Measurements from ENCODE around the gene ARHGEF10L.

The ARHGEF10L gene

GRCh38 chr1:17676387-17677060, 137.0 kb downstream of the ARHGEF10L start:
- CTCF ChIA-PET, result interaction anchor here (0.6 to 2.1 kb wide), 2 partner anchors 15 to 20 kb away, joined by 3 to 9 read pairs; no protein-coding TSS in a partner anchor

GRCh38 chr1:17678011-17678410, 138.5 kb downstream of the ARHGEF10L start:
- no peak for DNase-seq (ENCODE audit: low read depth, low spot score)
- H3K4me3 ChIP-seq (ENCODE audit: low read depth, low read length), result no peak overlapping the region
- TF ChIP-seq CTCF (IDR thresholded peaks at IDR 0.05; ENCODE audit: insufficient read depth, low read length, missing control alignments), result no peak
- POLR2A ChIA-PET, result no interaction called here
- CTCF ChIA-PET, result interaction anchor here (1.3 to 2.1 kb wide), 2 partner anchors 16 to 423 kb away, joined by 3 to 9 read pairs; no protein-coding TSS in a partner anchor

More at GRCh38 chr1:17676387-17677060, 137.0 kb downstream of the ARHGEF10L start:
- H3K4me3 ChIP-seq (ENCODE audit: low read depth, low read length), result no peak overlapping the region
- no peak for DNase-seq (ENCODE audit: low read depth, low spot score)
- POLR2A ChIA-PET, result no interaction called here
- TF ChIP-seq CTCF (IDR thresholded peaks at IDR 0.05; ENCODE audit: insufficient read depth, low read length, missing control alignments), result no peak

GRCh38 chr1:17679856-17680255, 140.4 kb downstream of the ARHGEF10L start:
- CTCF ChIA-PET, result interaction anchor here (1.4 to 1.6 kb wide), 2 partner anchors 15 to 16 kb away, joined by 3 to 5 read pairs; no protein-coding TSS in a partner anchor
- DNase-seq (ENCODE audit: low read depth, low spot score), result no peak
- POLR2A ChIA-PET, result interaction anchor here (0.6 kb wide), 1 partner anchor 35 kb away, joined by 4 read pairs; no protein-coding TSS in a partner anchor
- TF ChIP-seq CTCF (IDR thresholded peaks at IDR 0.05; ENCODE audit: insufficient read depth, low read length, missing control alignments), result no peak
- no peak overlapping the region for H3K4me3 ChIP-seq (ENCODE audit: low read depth, low read length)

GRCh38 chr1:17680308-17680707, 140.8 kb downstream of the ARHGEF10L start:
- ChIA-PET CTCF (interaction anchor here (1.4 to 1.6 kb wide), 2 partner anchors 14 to 16 kb away, joined by 3 to 5 read pairs; no protein-coding TSS in a partner anchor), POLR2A (interaction anchor here (0.6 kb wide), 1 partner anchor 34 kb away, joined by 4 read pairs; no protein-coding TSS in a partner anchor)
- no peak for DNase-seq (ENCODE audit: low read depth, low spot score)

GRCh38 chr1:17682400-17682799, 142.9 kb downstream of the ARHGEF10L start:
- H3K4me3 ChIP-seq (ENCODE audit: low read depth, low read length), result no peak overlapping the region
- DNase-seq (ENCODE audit: low read depth, low spot score), result no peak
- no peak for TF ChIP-seq CTCF (IDR thresholded peaks at IDR 0.05; ENCODE audit: insufficient read depth, low read length, missing control alignments)
- ChIA-PET CTCF (interaction anchor here (1.2 kb wide), 1 partner anchor 8 kb away, joined by 4 read pairs; no protein-coding TSS in a partner anchor), POLR2A (no interaction called here)

More at GRCh38 chr1:17680308-17680707, 140.8 kb downstream of the ARHGEF10L start:
- no peak overlapping the region for H3K4me3 ChIP-seq (ENCODE audit: low read depth, low read length)
- no peak for TF ChIP-seq CTCF (IDR thresholded peaks at IDR 0.05; ENCODE audit: insufficient read depth, low read length, missing control alignments)

GRCh38 chr1:17683598-17683997, 144.1 kb downstream of the ARHGEF10L start:
- CTCF ChIA-PET, result interaction anchor here (0.9 to 1.1 kb wide), 2 partner anchors 22 to 182 kb away, joined by 3 read pairs; no protein-coding TSS in a partner anchor
- H3K4me3 ChIP-seq (ENCODE audit: low read depth, low read length), result no peak overlapping the region

More at GRCh38 chr1:17683598-17683997, 144.1 kb downstream of the ARHGEF10L start:
- no peak for DNase-seq (ENCODE audit: low read depth, low spot score)
- POLR2A ChIA-PET, result no interaction called here
- no peak for TF ChIP-seq CTCF (IDR thresholded peaks at IDR 0.05; ENCODE audit: insufficient read depth, low read length, missing control alignments)

All from AG04449 (cell line).